ENCODE measurements around the gene CBX3. TPM values are rescaled to one million over a fixed set of nuclear protein-coding genes. Genes with fewer than 3 reads are reported as not detected.

CBX3 gene
- total RNA-seq, 4 donors from 2014 or later, result 30.5 to 178 (median 88.1) TPM

- TF ChIP-seq CTCF (IDR thresholded peaks at IDR 0.05) (no peak), POLR2A (IDR thresholded peaks at IDR 0.05) (no peak)
- DNase-seq, result no peak
- intact Hi-C loops (cut with DNase I; ENCODE audit: low total_unique reads), result no loop called here
Measured at GRCh38 chr7:26166684-26167266, 34.8 kb upstream of the CBX3 start.

DNA sequence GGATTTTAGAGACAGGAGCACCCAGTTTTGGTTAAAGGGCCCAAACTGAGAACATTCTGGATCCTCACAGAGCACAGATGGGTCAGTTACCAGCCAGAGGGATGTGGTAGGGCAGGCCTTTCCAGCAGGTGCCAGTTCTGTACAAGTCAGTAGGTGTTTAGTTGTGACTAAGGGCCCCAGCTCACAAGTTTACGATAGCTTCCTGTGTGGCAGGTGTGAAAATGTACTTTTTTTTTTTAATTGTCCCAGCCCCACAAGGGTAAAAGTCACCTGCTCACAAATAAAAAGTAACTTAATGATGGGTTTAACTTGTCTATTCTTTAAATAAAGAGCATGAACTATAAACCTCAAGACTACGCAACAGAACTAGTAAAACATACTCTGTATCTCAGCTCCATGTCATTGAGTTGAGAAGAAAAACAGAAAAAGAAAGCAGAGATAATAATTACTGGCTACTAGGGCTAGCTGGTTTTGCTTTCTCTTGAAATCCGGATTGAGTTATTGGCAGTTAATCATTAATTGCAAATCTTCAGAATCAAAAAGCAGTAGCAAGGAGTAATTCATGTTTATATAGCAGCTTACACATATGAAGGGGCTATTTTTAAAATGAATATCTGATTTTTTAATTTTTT, 34.1 kb upstream of the CBX3 start:
- Histone ChIP-seq H3K4me1 (no peaks in the 10 kb centered on the region), H3K4me3 (no peak overlapping the region), H3K27ac (no peak overlapping the region), H3K36me3 (no peaks in the 10 kb centered on the region), H3K9me3 (no peaks in the 10 kb centered on the region), H3K27me3 (no peaks in the 10 kb centered on the region)
- intact Hi-C loops (cut with DNase I; ENCODE audit: low total_unique reads), result no loop called here
- TF ChIP-seq CTCF (IDR thresholded peaks at IDR 0.05) (no peak), POLR2A (IDR thresholded peaks at IDR 0.05) (no peak)
- DNase-seq, result no peak

More at GRCh38 chr7:26166684-26167266, 34.8 kb upstream of the CBX3 start:
- Histone ChIP-seq H3K4me1 (no peaks in the 10 kb centered on the region), H3K27ac (no peak overlapping the region), H3K9me3 (no peaks in the 10 kb centered on the region), H3K36me3 (no peaks in the 10 kb centered on the region), H3K4me3 (no peak overlapping the region), H3K27me3 (no peaks in the 10 kb centered on the region)

GRCh38 chr7:26168458-26169023, 33.0 kb upstream of the CBX3 start:
- H3K4me3 ChIP-seq, result no peak overlapping the region
- no peaks in the 10 kb centered on the region for H3K4me1 ChIP-seq
- intact Hi-C loops (cut with DNase I; ENCODE audit: low total_unique reads), result no loop called here
- TF ChIP-seq POLR2A (IDR thresholded peaks at IDR 0.05) (no peak), CTCF (IDR thresholded peaks at IDR 0.05) (no peak)
- H3K36me3 ChIP-seq, result no peaks in the 10 kb centered on the region
- H3K27ac ChIP-seq, result no peak overlapping the region
- H3K9me3 ChIP-seq, result no peaks in the 10 kb centered on the region
- H3K27me3 ChIP-seq, result no peaks in the 10 kb centered on the region
- no peak for DNase-seq

- TF ChIP-seq POLR2A (IDR thresholded peaks at IDR 0.05) (no peak), CTCF (IDR thresholded peaks at IDR 0.05) (no peak)
- DNase-seq, result no peak
- no peaks in the 10 kb centered on the region for H3K4me1 ChIP-seq
- H3K4me3 ChIP-seq, result no peak overlapping the region
- no peaks in the 10 kb centered on the region for H3K36me3 ChIP-seq
- H3K9me3 ChIP-seq, result no peaks in the 10 kb centered on the region
- H3K27me3 ChIP-seq, result no peaks in the 10 kb centered on the region
- intact Hi-C loops (cut with DNase I; ENCODE audit: low total_unique reads), result no loop called here
- no peak overlapping the region for H3K27ac ChIP-seq
Measured at GRCh38 chr7:26169271-26169670, 32.3 kb upstream of the CBX3 start.

- Histone ChIP-seq H3K4me1 (no peaks in the 10 kb centered on the region), H3K36me3 (no peaks in the 10 kb centered on the region), H3K4me3 (no peak overlapping the region), H3K9me3 (no peaks in the 10 kb centered on the region), H3K27me3 (no peaks in the 10 kb centered on the region), H3K27ac (no peak overlapping the region)
- DNase-seq, result no peak
- TF ChIP-seq CTCF (IDR thresholded peaks at IDR 0.05) (no peak), POLR2A (IDR thresholded peaks at IDR 0.05) (no peak)
- intact Hi-C loops (cut with DNase I; ENCODE audit: low total_unique reads), result no loop called here
Measured at GRCh38 chr7:26170663-26171062, 30.9 kb upstream of the CBX3 start.
